ENCODE results near the gene CPD. TPM values are rescaled to one million over a fixed set of nuclear protein-coding genes. Genes with fewer than 3 reads are reported as not detected.
"Not testable (repeated sequence)": the region's sequence is repeated elsewhere in the genome, so short reads cannot be mapped to it uniquely, and the experiment has no call there.

Gene CPD
- polyA plus RNA-seq, 6 donors from 2014 or later = 3.7 to 10.8 (median 5.9) TPM

DNA sequence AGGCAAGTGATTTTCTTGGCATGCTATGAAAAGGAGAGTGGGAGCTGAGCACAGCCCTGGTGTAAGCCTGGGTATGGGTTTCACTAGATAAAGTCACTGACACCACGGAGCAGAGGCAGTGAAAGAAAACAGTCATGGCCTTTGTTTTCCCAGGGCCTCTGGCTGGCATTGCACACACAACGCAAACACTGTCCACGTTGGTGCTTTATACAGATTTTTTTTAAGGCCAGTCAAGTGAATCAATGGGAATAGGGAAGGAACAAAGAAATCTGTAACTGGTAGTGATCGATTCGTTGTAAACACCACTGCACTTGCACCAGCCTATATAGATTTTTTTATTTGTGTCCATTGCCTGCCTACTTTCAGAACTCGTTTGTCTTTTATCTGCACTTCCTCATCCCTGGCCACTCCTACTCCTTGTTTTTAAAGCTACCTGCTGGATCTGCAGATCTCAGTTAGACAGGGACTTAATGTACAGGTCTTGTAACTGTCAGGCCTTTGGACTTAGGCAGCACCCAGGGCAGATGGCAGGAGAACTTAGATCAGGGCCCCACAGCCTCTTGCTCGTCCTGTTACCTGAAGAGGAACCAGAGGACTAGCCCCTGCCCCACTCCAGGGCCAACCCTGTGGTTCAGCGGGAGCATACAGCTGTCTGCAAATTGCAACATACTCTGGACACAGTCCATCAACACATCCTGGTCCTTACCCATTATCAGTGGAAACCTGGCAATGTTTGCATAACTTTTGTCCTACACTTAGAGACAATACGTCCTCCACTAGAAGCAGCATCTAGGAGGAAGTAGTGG is 34.2 kb upstream of the CPD start:
- H3K27me3 Mint-ChIP-seq = peaks cover 0 to 4% (median 0%) of the 10 kb centered on the region in 3 donors
- DNase-seq (no peak), ATAC-seq (ENCODE audit: low read depth in 2 of 2) (no peak)
- no peaks in the 10 kb centered on the region for H3K9me3 Mint-ChIP-seq
- no peak overlapping the region for H3K4me3 Mint-ChIP-seq
- no peak overlapping the region for H3K27ac Mint-ChIP-seq
- no peaks in the 10 kb centered on the region for H3K36me3 Mint-ChIP-seq
- H3K4me1 Mint-ChIP-seq = peaks cover 5 to 7% (median 5%) of the 10 kb centered on the region in 3 donors

DNA sequence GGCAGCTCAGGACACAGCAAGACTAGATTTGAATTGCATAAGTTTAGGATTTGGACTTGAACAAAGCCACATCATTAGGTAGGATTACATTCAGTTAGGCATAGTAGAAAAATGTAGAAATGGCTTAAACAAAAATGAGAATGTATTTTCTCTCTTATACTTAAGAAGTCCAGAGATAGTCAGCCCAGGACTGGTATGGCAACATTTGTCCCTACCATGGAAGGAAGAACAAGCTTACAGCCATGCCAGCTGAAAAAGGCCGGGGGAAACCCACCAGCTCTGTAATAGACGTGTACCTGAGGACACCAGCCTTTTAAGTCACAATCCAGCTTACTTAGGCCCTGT is 33.7 kb upstream of the CPD start:
- Mint-ChIP-seq H3K4me1 (peaks cover 2 to 3% (median 3%) of the 10 kb centered on the region in 3 donors), H3K4me3 (no peak overlapping the region), H3K36me3 (no peaks in the 10 kb centered on the region), H3K27me3 (peaks cover 0 to 1% (median 0%) of the 10 kb centered on the region in 3 donors), H3K9me3 (no peaks in the 10 kb centered on the region), H3K27ac (no peak overlapping the region)
- no peak for DNase-seq
- no peak for ATAC-seq (ENCODE audit: low read depth in 2 of 2)

DNA sequence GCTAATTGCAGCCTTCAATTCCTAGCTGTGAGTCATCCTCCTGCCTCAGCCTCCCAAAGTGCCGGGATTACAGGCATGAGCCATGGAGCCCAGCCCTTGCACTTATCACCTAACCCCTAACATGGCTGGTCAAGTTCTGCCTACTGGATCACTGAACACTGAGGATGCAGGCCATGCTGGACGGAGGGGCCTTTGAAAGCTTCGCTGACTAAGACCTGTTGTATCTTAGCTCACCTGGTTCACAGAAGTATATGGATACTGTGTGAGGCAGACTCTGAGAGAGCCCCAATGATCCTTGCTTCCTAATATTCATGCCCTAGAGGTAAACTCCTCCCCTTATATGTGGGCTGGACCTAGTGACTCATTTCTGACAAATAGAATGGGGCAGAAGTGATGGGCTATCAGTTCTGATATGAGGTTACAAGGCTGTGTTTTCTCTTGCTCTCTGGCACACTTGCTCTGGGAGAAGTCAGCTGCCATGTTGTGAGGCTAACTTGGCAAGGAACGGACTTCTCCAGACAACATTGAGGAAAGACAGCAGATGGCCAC is 33.1 kb upstream of the CPD start:
- Mint-ChIP-seq H3K4me3 (no peak overlapping the region), H3K36me3 (no peaks in the 10 kb centered on the region), H3K4me1 (no peaks in the 10 kb centered on the region), H3K27ac (peak overlapping the region in 1 of 6 donors; percentile 81), H3K9me3 (no peaks in the 10 kb centered on the region), H3K27me3 (no peaks in the 10 kb centered on the region)
- DNase-seq (no peak), ATAC-seq (ENCODE audit: low read depth in 2 of 2) (no peak)

DNA sequence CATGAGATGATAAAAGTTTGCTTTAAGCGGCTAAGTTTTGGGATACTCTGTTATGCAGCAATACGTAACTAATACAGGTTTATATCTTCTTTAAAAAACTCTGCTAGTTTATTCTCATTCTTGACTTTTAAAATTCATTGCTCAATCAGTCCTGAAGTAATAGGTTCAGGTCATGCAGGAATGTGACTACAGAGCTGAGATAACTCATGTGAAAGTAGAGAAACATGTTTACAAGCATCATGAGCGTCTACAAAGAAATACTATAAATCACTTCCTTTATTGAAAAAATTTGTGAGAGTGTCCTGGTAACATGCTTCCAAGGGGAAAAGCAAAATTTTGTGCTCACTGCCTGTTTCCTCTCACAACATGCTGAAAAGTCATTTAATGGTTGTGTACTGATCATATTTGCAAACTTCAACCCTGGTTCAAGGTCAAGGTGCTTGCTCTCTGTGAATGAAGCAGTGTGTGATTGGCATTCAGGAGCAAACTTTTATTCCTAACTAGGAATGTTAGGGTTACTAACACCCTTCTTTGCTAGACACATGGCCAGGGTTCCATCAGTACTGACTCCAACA is 32.4 kb upstream of the CPD start:
- DNase-seq (no peak), ATAC-seq (ENCODE audit: low read depth in 2 of 2) (no peak)
- H3K4me3 Mint-ChIP-seq = no peak overlapping the region
- no peaks in the 10 kb centered on the region for H3K4me1 Mint-ChIP-seq
- H3K27me3 Mint-ChIP-seq = peaks cover 0 to 2% (median 0%) of the 10 kb centered on the region in 3 donors
- no peak overlapping the region for H3K27ac Mint-ChIP-seq
- no peaks in the 10 kb centered on the region for H3K9me3 Mint-ChIP-seq
- H3K36me3 Mint-ChIP-seq = no peaks in the 10 kb centered on the region

DNA sequence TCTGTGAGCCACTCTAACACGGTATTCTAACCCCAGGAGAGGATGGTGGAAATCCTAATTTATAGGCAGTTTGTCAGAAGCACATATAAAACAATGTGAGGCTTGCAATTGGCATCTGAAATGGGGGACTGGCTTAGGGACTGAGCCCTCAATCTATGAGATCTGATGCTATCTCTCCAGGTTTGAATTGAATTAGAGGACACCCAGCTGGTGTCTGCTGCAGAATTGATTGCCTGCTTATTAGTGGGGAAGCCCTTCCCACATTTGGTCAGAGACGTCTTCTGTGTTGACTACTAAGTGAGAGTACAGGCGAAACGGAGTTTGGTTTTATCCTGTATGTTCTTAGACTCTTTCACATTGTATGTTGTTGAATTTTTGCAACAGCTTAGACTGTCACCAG is 31.2 kb upstream of the CPD start:
- no peak for DNase-seq
- H3K9me3 Mint-ChIP-seq = no peaks in the 10 kb centered on the region
- H3K4me1 Mint-ChIP-seq = no peaks in the 10 kb centered on the region
- H3K27me3 Mint-ChIP-seq = peaks cover 0 to 6% (median 0%) of the 10 kb centered on the region in 3 donors
- ATAC-seq (ENCODE audit: low read depth in 2 of 2) = no peak
- H3K36me3 Mint-ChIP-seq = no peaks in the 10 kb centered on the region
- H3K4me3 Mint-ChIP-seq = no peak overlapping the region
- no peak overlapping the region for H3K27ac Mint-ChIP-seq

DNA sequence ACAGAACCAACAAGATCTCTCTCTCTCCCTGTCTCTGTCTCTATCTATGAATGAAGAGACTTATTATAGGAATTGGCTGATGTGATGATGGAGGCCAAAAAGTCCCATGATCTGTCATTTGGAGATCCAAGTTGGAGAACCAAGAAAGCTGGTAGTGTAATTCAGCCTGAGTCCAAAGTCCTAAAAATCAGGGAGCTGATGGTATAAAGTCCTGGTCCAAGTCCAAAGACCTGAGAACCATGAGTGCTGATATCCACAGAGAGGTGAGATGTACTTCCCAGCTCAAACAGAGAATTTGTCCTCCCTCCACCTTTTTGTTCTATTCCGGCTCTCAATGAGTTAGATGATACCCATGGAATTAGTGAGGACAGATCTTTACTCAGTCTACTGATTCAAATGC is 29.5 kb upstream of the CPD start:
- Mint-ChIP-seq H3K27me3 (peaks cover 0 to 6% (median 0%) of the 10 kb centered on the region in 3 donors), H3K4me3 (no peak overlapping the region), H3K9me3 (no peaks in the 10 kb centered on the region), H3K27ac (no peak overlapping the region), H3K4me1 (no peaks in the 10 kb centered on the region), H3K36me3 (no peaks in the 10 kb centered on the region)
- DNase-seq (no peak), ATAC-seq (ENCODE audit: low read depth in 2 of 2) (no peak)

DNA sequence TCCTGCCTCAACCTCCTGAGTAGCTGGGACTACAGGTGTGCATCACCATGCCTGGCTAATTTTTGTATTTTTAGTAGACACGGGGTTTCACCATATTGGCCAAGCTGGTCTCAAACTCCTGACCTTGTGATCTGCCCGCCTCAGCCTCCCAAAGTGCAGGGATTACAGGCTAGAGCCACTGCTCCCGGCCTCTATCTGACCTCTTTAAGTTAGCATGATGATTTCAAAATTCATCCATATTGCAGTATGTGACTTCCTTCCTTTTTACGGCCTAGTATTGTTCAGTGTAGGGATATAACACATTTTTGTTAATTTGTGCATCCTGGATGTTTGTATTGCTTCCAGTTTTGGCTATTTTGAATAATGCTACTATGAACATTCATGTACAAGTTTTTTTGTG is 27.5 kb upstream of the CPD start:
- ATAC-seq (ENCODE audit: low read depth in 2 of 2); H3K27ac Mint-ChIP-seq; H3K4me1 Mint-ChIP-seq; H3K36me3 Mint-ChIP-seq; H3K9me3 Mint-ChIP-seq; DNase-seq; H3K4me3 Mint-ChIP-seq: not testable (repeated sequence)
- peaks cover 6 to 10% (median 9%) of the 10 kb centered on the region in 3 donors for H3K27me3 Mint-ChIP-seq

DNA sequence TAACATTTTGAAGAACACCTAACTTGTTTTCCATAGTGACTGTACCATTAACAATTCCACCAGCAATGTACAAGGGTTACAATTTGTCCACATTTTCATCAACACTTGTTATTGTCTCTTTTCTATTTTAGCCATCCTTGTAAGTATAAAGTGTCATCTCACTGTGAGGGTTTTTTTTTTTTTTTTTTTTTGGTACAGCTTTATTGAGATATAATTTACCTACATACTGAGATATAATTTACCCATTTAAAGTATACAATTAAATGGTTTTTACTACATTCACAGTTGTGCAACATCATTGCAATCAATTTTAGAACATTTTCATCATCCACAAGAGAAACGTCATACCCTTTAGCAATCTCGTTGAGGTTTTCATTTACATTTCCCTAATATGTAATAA is 27.0 kb upstream of the CPD start:
- Mint-ChIP-seq H3K9me3 (no peaks in the 10 kb centered on the region), H3K27me3 (peaks cover 6 to 10% (median 9%) of the 10 kb centered on the region in 3 donors), H3K4me3 (no peak overlapping the region), H3K27ac (no peak overlapping the region), H3K4me1 (no peaks in the 10 kb centered on the region), H3K36me3 (no peaks in the 10 kb centered on the region)
- DNase-seq (no peak), ATAC-seq (ENCODE audit: low read depth in 2 of 2) (no peak)

DNA sequence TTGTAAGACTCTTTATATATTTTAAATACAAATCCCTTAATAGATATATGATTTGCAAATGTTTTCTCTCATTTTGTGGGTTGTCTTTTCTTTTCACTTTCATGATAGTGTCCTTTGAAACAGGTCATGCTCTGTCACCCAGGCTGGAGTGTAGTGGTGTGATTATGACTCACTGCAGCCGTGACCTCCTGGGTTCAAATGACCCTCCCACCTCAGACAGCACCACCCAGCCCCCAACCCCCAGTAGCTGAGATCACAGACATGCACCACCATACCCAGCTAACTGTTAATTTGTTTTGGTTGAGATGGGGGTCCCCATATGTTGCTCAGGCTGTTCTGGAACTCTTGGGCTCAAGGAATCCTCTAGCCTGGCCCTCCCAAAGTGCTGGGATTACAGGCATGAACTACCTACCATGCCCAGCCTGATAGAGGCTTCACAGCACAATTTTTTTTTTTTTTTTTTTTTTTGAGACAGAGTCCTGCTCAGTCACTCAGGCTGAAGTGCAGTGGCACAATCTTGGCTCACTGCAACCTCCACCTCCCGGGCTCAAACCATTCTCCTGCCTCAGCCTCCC is 26.4 kb upstream of the CPD start:
- Mint-ChIP-seq H3K4me3 (no peak overlapping the region), H3K27ac (no peak overlapping the region), H3K36me3 (no peaks in the 10 kb centered on the region), H3K9me3 (no peaks in the 10 kb centered on the region), H3K27me3 (peaks cover 6 to 10% (median 9%) of the 10 kb centered on the region in 3 donors), H3K4me1 (no peaks in the 10 kb centered on the region)
- no peak for DNase-seq
- ATAC-seq (ENCODE audit: low read depth in 2 of 2) = no peak

DNA sequence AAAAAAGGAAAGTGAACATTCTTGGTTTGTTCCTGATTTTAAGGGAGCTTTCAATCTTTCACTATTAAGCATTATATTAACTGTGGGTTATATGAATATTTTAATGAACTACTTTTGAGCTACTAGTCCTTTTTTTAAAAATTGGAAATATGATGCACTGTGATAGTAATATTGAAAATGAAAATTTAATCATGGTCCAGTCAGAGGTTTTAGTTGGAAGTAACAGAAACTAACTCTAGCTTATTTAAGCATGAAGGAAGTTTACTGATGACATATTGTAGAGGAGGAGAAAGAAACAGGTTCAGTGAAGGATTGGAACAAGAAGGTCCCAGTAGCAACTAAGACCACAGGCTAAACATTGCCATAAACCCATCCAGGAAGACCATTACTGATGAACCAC is 24.0 kb upstream of the CPD start:
- Mint-ChIP-seq H3K36me3 (no peaks in the 10 kb centered on the region), H3K27me3 (peaks cover 6 to 10% (median 9%) of the 10 kb centered on the region in 3 donors), H3K9me3 (peaks cover 0 to under 1% (median 0%) of the 10 kb centered on the region in 7 donors), H3K27ac (no peak overlapping the region), H3K4me1 (no peaks in the 10 kb centered on the region), H3K4me3 (no peak overlapping the region)
- no peak for DNase-seq
- ATAC-seq (ENCODE audit: low read depth in 2 of 2) = no peak

DNA sequence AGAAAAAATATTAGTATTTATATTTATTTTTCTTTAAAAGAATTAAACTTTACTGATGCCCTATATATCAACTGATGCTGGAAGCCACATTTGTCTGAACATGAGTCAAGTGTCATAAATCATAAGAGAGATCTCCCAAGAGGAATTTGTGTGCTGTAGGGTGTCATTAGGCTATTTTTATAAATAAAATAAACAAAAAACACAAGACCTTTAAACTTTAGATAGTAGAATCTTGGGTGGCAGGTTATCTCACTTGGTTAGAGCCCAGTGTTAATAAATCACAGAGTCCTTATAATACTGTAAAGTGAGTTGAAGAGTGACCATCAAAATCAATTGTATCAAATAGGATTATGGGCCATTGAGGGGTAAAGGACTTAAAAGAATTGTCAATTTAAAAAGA is 21.3 kb upstream of the CPD start:
- Mint-ChIP-seq H3K36me3 (peaks cover 5 to 8% of the 10 kb centered on the region in 2 donors), H3K27me3 (peaks cover 0 to 10% (median 9%) of the 10 kb centered on the region in 3 donors), H3K27ac (no peak overlapping the region), H3K4me1 (peaks cover under 1 to 1% (median under 1%) of the 10 kb centered on the region in 3 donors), H3K4me3 (no peak overlapping the region), H3K9me3 (peaks cover 4 to 15% (median 8%) of the 10 kb centered on the region in 7 donors)
- DNase-seq (no peak), ATAC-seq (ENCODE audit: low read depth in 2 of 2) (no peak)

DNA sequence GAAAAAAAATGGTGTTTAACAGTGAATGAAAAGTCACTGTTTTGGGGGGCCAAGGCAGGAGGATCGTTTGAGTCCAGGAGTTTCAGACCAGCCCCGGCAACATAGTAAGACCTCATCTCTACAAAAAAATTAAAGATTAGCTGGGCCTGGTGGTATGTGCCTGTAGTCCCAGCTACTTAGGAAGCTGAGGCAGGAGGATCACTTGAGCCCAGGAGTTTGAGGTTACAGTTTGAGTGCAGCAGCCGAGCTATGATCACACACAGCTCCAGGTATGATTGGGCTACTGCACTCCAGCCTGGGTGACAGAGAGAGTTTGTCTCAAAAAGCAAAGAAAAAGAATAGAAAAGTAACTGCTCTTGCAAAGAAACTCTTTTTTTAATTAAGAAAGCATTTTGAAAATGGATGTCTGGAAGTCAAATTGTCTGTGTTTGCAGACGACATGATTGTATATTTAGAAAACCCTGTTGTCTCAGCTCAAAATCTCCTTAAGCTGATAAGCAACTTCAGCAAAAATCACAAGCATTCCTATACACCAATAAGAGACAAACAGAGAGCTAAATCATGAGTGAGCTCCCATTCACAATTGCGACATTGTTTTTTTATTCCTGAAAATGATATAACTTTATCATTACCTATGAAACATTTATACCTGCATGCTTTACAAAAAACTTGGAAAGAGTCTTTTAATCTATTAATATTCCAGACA is 20.5 kb upstream of the CPD start:
- peaks cover 4 to 7% (median 6%) of the 10 kb centered on the region in 3 donors for H3K4me1 Mint-ChIP-seq
- H3K27me3 Mint-ChIP-seq = peaks cover 0 to 10% (median 9%) of the 10 kb centered on the region in 3 donors
- DNase-seq (no peak), ATAC-seq (ENCODE audit: low read depth in 2 of 2) (no peak)
- no peak overlapping the region for H3K27ac Mint-ChIP-seq
- H3K9me3 Mint-ChIP-seq = peaks cover 4 to 15% (median 8%) of the 10 kb centered on the region in 7 donors
- H3K4me3 Mint-ChIP-seq = no peak overlapping the region
- H3K36me3 Mint-ChIP-seq = peaks cover 5 to 8% of the 10 kb centered on the region in 2 donors

DNA sequence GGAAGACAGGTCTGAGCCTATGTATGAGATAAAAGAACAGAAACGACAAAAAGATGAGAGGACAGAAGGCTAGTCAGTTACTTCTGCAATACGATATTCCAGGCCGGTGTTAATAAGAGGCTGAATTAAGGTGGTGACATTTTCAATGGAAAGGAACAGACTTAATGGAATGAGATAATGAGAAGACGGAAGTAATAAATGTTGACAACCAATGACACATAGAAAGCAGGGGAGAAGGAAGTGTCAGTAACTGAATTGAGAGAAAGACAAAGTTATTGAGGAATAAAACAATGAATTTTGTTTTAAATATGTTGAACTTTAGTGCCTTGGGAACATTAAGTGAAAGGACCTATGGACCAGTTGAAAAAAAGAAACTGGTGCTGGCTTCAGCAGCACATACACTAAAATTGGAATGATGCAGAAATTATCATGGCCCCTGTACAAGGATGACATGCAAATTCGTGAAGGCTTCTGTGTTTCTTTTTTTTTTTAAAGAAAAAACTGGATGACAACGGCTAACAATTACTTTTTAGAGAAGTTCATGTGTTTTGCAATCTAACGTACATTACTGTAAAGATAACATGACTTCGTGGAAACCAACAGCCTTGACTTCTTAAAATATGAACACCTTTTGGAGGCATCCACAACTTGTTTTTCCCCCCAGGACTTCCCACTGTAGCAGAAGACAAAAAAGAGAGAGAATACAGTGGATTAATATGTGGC is 18.5 kb upstream of the CPD start:
- Mint-ChIP-seq H3K36me3 (peaks cover 5 to 8% of the 10 kb centered on the region in 2 donors), H3K4me1 (peaks cover 11 to 20% (median 18%) of the 10 kb centered on the region in 3 donors), H3K27me3 (peaks cover 0 to 4% (median 2%) of the 10 kb centered on the region in 3 donors), H3K9me3 (peaks cover 4 to 15% (median 8%) of the 10 kb centered on the region in 7 donors), H3K27ac (no peak overlapping the region), H3K4me3 (no peak overlapping the region)
- ATAC-seq (ENCODE audit: low read depth in 2 of 2) (no peak), DNase-seq (no peak)
